SK-N-SH (cell line): ENCODE measurements around the gene ELMO1.

Experiments used
- EP300 ChIP-seq, 2 experiments: IDR thresholded peaks; 2 replicates each; pipeline versions ENCODE4 v1.4.0 to v1.6.1; 2012; ENCODE audit warnings: borderline replicate concordance in 1 of 2, low read depth in 1 of 2, low read length in 1 of 2
- FOXM1 ChIP-seq: IDR thresholded peaks from 2 replicates; pipeline ENCODE4 v1.4.0; 2012; ENCODE audit warnings: low read depth, mild to moderate bottlenecking
- MXI1 ChIP-seq: IDR thresholded peaks from 2 replicates; pipeline ENCODE4 v1.6.1; 2012; ENCODE audit warnings: mild to moderate bottlenecking, low read depth, low read length, improper control_type of control experiment
- TF ChIP-seq, protein P1 (sequence below): fragments of 200-600 bp; sonication (generic); IDR thresholded peaks from 2 replicates; pipeline ENCODE4 v1.6.1; 2017; ENCODE audit warnings: antibody characterized with exemption, mild to moderate bottlenecking, moderate library complexity
- TF ChIP-seq, protein P2 (sequence below): IDR thresholded peaks from 2 replicates; pipeline ENCODE4 v1.6.1; 2012; ENCODE audit warnings: mild to moderate bottlenecking, low read depth, low read length, moderate library complexity
- TF ChIP-seq, protein P3 (sequence below): IDR thresholded peaks from 2 replicates; pipeline ENCODE4; 2012
- TF ChIP-seq, protein P4 (sequence below): IDR thresholded peaks from 2 replicates; pipeline ENCODE4 v1.4.0; 2012; ENCODE audit warnings: low read depth, borderline replicate concordance
- TF ChIP-seq, protein P5 (sequence below): fragments of 150-350 bp; IDR thresholded peaks from 2 replicates; pipeline ENCODE4 v1.6.1; 2017; ENCODE audit warnings: antibody characterized with exemption, low read length, low read depth, borderline replicate concordance

DNA sequence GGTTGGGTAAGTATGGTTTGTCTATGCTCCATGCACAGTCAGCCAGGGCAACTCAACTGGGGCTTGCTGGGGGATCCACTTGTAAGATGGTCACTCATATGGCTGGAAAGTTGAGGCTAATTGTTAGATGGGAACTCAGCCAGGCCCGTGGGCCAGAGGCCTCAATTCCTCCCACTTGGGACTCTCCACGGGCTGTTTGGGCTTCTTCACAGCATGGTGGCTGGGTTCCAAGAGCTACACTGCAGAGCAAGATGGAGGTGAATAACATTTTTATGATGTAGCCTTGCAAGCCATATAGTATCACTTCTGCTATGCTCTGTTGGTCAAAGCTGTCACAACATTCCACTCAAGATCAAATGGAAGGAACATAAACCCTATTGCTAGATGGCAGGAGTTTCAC, 39.2 kb downstream of the ELMO1 start:
- TF ChIP-seq, protein P1, sequence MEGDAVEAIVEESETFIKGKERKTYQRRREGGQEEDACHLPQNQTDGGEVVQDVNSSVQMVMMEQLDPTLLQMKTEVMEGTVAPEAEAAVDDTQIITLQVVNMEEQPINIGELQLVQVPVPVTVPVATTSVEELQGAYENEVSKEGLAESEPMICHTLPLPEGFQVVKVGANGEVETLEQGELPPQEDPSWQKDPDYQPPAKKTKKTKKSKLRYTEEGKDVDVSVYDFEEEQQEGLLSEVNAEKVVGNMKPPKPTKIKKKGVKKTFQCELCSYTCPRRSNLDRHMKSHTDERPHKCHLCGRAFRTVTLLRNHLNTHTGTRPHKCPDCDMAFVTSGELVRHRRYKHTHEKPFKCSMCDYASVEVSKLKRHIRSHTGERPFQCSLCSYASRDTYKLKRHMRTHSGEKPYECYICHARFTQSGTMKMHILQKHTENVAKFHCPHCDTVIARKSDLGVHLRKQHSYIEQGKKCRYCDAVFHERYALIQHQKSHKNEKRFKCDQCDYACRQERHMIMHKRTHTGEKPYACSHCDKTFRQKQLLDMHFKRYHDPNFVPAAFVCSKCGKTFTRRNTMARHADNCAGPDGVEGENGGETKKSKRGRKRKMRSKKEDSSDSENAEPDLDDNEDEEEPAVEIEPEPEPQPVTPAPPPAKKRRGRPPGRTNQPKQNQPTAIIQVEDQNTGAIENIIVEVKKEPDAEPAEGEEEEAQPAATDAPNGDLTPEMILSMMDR: no peak
- no peak for TF ChIP-seq MXI1
- TF ChIP-seq EP300 (IDR thresholded peaks at IDR 0.05; ENCODE audit: borderline replicate concordance in 1 of 2, low read depth in 1 of 2, low read length in 1 of 2): no peak
- TF ChIP-seq, protein P2, sequence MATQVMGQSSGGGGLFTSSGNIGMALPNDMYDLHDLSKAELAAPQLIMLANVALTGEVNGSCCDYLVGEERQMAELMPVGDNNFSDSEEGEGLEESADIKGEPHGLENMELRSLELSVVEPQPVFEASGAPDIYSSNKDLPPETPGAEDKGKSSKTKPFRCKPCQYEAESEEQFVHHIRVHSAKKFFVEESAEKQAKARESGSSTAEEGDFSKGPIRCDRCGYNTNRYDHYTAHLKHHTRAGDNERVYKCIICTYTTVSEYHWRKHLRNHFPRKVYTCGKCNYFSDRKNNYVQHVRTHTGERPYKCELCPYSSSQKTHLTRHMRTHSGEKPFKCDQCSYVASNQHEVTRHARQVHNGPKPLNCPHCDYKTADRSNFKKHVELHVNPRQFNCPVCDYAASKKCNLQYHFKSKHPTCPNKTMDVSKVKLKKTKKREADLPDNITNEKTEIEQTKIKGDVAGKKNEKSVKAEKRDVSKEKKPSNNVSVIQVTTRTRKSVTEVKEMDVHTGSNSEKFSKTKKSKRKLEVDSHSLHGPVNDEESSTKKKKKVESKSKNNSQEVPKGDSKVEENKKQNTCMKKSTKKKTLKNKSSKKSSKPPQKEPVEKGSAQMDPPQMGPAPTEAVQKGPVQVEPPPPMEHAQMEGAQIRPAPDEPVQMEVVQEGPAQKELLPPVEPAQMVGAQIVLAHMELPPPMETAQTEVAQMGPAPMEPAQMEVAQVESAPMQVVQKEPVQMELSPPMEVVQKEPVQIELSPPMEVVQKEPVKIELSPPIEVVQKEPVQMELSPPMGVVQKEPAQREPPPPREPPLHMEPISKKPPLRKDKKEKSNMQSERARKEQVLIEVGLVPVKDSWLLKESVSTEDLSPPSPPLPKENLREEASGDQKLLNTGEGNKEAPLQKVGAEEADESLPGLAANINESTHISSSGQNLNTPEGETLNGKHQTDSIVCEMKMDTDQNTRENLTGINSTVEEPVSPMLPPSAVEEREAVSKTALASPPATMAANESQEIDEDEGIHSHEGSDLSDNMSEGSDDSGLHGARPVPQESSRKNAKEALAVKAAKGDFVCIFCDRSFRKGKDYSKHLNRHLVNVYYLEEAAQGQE: no peak
- no peak for TF ChIP-seq FOXM1
- TF ChIP-seq, protein P3, sequence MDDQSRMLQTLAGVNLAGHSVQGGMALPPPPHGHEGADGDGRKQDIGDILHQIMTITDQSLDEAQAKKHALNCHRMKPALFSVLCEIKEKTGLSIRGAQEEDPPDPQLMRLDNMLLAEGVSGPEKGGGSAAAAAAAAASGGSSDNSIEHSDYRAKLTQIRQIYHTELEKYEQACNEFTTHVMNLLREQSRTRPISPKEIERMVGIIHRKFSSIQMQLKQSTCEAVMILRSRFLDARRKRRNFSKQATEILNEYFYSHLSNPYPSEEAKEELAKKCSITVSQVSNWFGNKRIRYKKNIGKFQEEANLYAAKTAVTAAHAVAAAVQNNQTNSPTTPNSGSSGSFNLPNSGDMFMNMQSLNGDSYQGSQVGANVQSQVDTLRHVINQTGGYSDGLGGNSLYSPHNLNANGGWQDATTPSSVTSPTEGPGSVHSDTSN: no peak
- TF ChIP-seq, protein P4, sequence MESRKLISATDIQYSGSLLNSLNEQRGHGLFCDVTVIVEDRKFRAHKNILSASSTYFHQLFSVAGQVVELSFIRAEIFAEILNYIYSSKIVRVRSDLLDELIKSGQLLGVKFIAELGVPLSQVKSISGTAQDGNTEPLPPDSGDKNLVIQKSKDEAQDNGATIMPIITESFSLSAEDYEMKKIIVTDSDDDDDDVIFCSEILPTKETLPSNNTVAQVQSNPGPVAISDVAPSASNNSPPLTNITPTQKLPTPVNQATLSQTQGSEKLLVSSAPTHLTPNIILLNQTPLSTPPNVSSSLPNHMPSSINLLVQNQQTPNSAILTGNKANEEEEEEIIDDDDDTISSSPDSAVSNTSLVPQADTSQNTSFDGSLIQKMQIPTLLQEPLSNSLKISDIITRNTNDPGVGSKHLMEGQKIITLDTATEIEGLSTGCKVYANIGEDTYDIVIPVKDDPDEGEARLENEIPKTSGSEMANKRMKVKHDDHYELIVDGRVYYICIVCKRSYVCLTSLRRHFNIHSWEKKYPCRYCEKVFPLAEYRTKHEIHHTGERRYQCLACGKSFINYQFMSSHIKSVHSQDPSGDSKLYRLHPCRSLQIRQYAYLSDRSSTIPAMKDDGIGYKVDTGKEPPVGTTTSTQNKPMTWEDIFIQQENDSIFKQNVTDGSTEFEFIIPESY: no peak
- TF ChIP-seq, protein P5, sequence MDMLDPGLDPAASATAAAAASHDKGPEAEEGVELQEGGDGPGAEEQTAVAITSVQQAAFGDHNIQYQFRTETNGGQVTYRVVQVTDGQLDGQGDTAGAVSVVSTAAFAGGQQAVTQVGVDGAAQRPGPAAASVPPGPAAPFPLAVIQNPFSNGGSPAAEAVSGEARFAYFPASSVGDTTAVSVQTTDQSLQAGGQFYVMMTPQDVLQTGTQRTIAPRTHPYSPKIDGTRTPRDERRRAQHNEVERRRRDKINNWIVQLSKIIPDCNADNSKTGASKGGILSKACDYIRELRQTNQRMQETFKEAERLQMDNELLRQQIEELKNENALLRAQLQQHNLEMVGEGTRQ: no peak
